SHP77 treated with DMSO at 0.1 percent for 48 hours (cell line): ENCODE data around the gene SOST.

Source experiments
- DNase-seq: peaks from one replicate; lab custom pipeline; 2025; lab: John Stamatoyannopoulos, UW

The SOST gene

DNA sequence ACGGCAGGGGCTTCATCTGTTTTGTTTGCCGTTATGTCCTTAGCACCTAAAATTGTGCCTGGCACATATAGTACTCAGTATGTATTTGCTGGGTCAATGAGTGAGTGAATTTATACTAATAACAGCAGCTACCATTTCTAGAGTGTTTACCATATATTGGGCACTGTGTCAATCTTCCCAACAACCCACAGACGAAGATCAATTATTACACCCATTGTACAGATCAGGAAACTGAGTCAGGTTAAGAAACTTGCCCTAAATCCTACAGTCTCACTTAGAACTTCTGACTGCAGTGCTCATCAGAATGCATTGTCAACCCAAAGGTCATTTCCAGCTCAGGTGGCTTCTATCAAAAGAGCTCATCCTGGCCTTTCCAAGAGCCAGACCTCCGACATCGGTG is 52.4 kb downstream of the SOST start:
- DNase-seq = no peak
